KOPT-K1 (cell line): ENCODE data around the gene UGT2B15.

Experiments
- H3K27ac ChIP-seq: fragments of 200-600 bp; sonication (generic); 2 replicates; pipeline ENCODE4 v1.5.1; 2016; ENCODE audit warnings: antibody characterized with exemption, mild to moderate bottlenecking, low read depth, low read length; ENCODE audit not compliant: poor library complexity, severe bottlenecking
- H3K36me3 ChIP-seq: fragments of 200-600 bp; sonication (generic); 2 replicates; pipeline ENCODE4 v1.5.1; 2017; ENCODE audit warnings: antibody characterized with exemption, mild to moderate bottlenecking, low read length, moderate library complexity; ENCODE audit not compliant: insufficient read depth
- H3K9me3 ChIP-seq: fragments of 200-600 bp; sonication (generic); 2 replicates; pipeline ENCODE4 v1.5.1; 2017; ENCODE audit warnings: antibody characterized with exemption, low read length, mild to moderate bottlenecking; ENCODE audit not compliant: insufficient read depth, poor library complexity, severe bottlenecking

The UGT2B15 gene

GRCh38 chr4:68613752-68614151 is 56.7 kb downstream of the UGT2B15 start:
- Histone ChIP-seq H3K9me3 (no peaks in the 10 kb centered on the region), H3K27ac (no peak overlapping the region), H3K36me3 (no peaks in the 10 kb centered on the region)

GRCh38 chr4:68606240-68606639 is 64.2 kb downstream of the UGT2B15 start:
- Histone ChIP-seq H3K36me3 (no peaks in the 10 kb centered on the region), H3K27ac (no peak overlapping the region), H3K9me3 (no peaks in the 10 kb centered on the region)

- Histone ChIP-seq H3K36me3 (no peaks in the 10 kb centered on the region), H3K9me3 (no peaks in the 10 kb centered on the region), H3K27ac (no peak overlapping the region)
These were observed 71.3 kb downstream of the UGT2B15 start for GRCh38 chr4:68599150-68599549.

GRCh38 chr4:68597482-68597881 is 73.0 kb downstream of the UGT2B15 start:
- Histone ChIP-seq H3K9me3 (no peaks in the 10 kb centered on the region), H3K36me3 (no peaks in the 10 kb centered on the region), H3K27ac (no peak overlapping the region)
